GM12875 (cell line): ENCODE measurements around the gene TFPI.
"Not testable (repeated sequence)": the region's sequence is repeated elsewhere in the genome, so short reads cannot be mapped to it uniquely, and the experiment has no call there.

ENCODE experiments used
- H3K4me3 ChIP-seq: one replicate; pipeline ENCODE4 v1.5.1; 2011; ENCODE audit warnings: low read depth, low read length, control low read depth
- CTCF ChIP-seq: IDR thresholded peaks from 2 replicates; pipeline ENCODE4 v1.5.1; 2011; ENCODE audit warnings: low read depth, mild to moderate bottlenecking, control low read depth, inconsistent platforms, low read length, moderate library complexity, borderline replicate concordance; ENCODE audit not compliant: insufficient read depth

Gene TFPI

GRCh38 chr2:187541086-187542085 lies 12.8 kb downstream of the TFPI start:
- no peak for TF ChIP-seq CTCF
- no peak overlapping the region for H3K4me3 ChIP-seq

GRCh38 chr2:187538222-187538621 lies 16.0 kb downstream of the TFPI start:
- not testable (repeated sequence) for H3K4me3 ChIP-seq

- H3K4me3 ChIP-seq, result not testable (repeated sequence)
These were observed 18.9 kb downstream of the TFPI start for GRCh38 chr2:187535381-187535780.

- H3K4me3 ChIP-seq, result no peak overlapping the region
- TF ChIP-seq CTCF, result no peak
These were observed 21.7 kb downstream of the TFPI start for GRCh38 chr2:187532333-187533120.

- no peak overlapping the region for H3K4me3 ChIP-seq
- no peak for TF ChIP-seq CTCF
These were observed 24.1 kb downstream of the TFPI start for GRCh38 chr2:187529977-187530721.

GRCh38 chr2:187529248-187529976 lies 24.8 kb downstream of the TFPI start:
- TF ChIP-seq CTCF, result no peak
- H3K4me3 ChIP-seq, result no peak overlapping the region

- TF ChIP-seq CTCF, result no peak
- no peak overlapping the region for H3K4me3 ChIP-seq
These were observed 26.2 kb downstream of the TFPI start for GRCh38 chr2:187528042-187528441.
